ENCODE results near the gene SYT13. TPM values are rescaled to one million over a fixed set of nuclear protein-coding genes. Genes with fewer than 3 reads are reported as not detected.

SYT13 gene
- total and polyA plus RNA-seq, 10 of the 15 experiments (the other 5 are each of a cell fraction or from before 2014, with no cell fraction given), result not detected

GRCh38 chr11:45328726-45329125 lies 42.6 kb upstream of the SYT13 start:
- ChIA-PET CTCF (interaction anchor here (0.8 to 5.2 kb wide), 3 partner anchors 79 to 218 kb away, joined by 3 to 56 read pairs (median 3); no protein-coding TSS in a partner anchor), POLR2A (no interaction called here), RAD21 (ENCODE audit: unreplicated experiment) (interaction anchor here (1.1 kb wide), 1 partner anchor 443 kb away, joined by 3 read pairs; no protein-coding TSS in a partner anchor), SMC1A (ENCODE audit: uncharacterized antibody, unreplicated experiment) (interaction anchor here (1.3 to 1.5 kb wide), 2 partner anchors 217 to 218 kb away, joined by 3 to 5 read pairs; no protein-coding TSS in a partner anchor)
- Histone ChIP-seq H3K4me3 (no peak overlapping the region), H3K9me3 (replicated peaks; ENCODE audit: control insufficient read depth, insufficient read depth, low read length) (no peaks in the 10 kb centered on the region; the same call in 1 of the 3 replicates), H3K4me1 (ENCODE audit: control insufficient read depth, insufficient read depth, low read length) (no peaks in the 10 kb centered on the region), H4K20me1 (ENCODE audit: control insufficient read depth, insufficient read depth) (no peaks in the 10 kb centered on the region), H3K36me3 (ENCODE audit: control insufficient read depth in 2 of 2, insufficient read depth in 2 of 2, low read length in 1 of 2) (no peaks in the 10 kb centered on the region), H3K9ac (ENCODE audit: control insufficient read depth, insufficient read depth, low read length) (no peak overlapping the region), H2AFZ (ENCODE audit: control insufficient read depth, low read depth, low read length) (no peak overlapping the region), H3K79me2 (ENCODE audit: control insufficient read depth, insufficient read depth, low read length) (no peaks in the 10 kb centered on the region), H3K27ac (ENCODE audit: control insufficient read depth, insufficient read depth) (no peak overlapping the region), H3K27me3 (replicated peaks in 1 of 2; ENCODE audit: control insufficient read depth in 2 of 2, insufficient read depth in 2 of 2, low read length in 1 of 2) (no peaks in the 10 kb centered on the region; a peak in 1 of 4 replicates), H3K4me2 (ENCODE audit: control insufficient read depth, insufficient read depth) (no peak overlapping the region)
- no peak for TF ChIP-seq CBX3 (IDR thresholded peaks at IDR 0.05; ENCODE audit: borderline replicate concordance, low read depth)
- TF ChIP-seq PKNOX1 (IDR thresholded peaks at IDR 0.05), result no peak
- TF ChIP-seq IRF4 (IDR thresholded peaks at IDR 0.05; ENCODE audit: low read depth, low read length), result no peak
- no peak for TF ChIP-seq HCFC1 (IDR thresholded peaks at IDR 0.05; ENCODE audit: low read length)
- no peak for TF ChIP-seq EGR1 (IDR thresholded peaks at IDR 0.05; ENCODE audit: borderline replicate concordance in 1 of 2, low read depth in 2 of 2, low read length in 2 of 2)
- no peak for TF ChIP-seq RELA (IDR thresholded peaks at IDR 0.05; ENCODE audit: borderline replicate concordance, partially characterized antibody)
- TF ChIP-seq ZNF384 (IDR thresholded peaks at IDR 0.05; ENCODE audit: borderline replicate concordance, low read depth, low read length), result no peak
- no peak for TF ChIP-seq ZNF207 (IDR thresholded peaks at IDR 0.05; ENCODE audit: borderline replicate concordance)
- TF ChIP-seq MEF2A (IDR thresholded peaks at IDR 0.05; ENCODE audit: insufficient read depth, low read depth, low read length), result no peak
- no peak for TF ChIP-seq ATF7 (IDR thresholded peaks at IDR 0.05; ENCODE audit: low read depth)
- no peak for TF ChIP-seq SP1 (IDR thresholded peaks at IDR 0.05; ENCODE audit: low read depth, low read length)
- intact Hi-C loops (cut with micrococcal nuclease; ENCODE audit: unreplicated experiment) (no loop called here), in situ Hi-C loops (cut with MboI) (loop anchor here (25.0 kb wide), 1 partner anchor 391 kb away; no protein-coding TSS in a partner anchor)
- FAIRE-seq (no peak), ATAC-seq (no peak), DNase-seq (ENCODE audit: low read depth, low spot score) (no peak)
- 0% methylated on average over 3 of the region's 3 CpGs for WGBS (ENCODE audit: insufficient coverage, insufficient replicate concordance, low lambda C conversion rate, missing lambda C conversion rate)
- no TSS peak for BruUV-seq (replicated peaks)

All from GM12878 (cell line).